C4-2B (cell line): ENCODE data around the gene UHRF2.

Experiments
- ZFX ChIP-seq: fragments of 450-650 bp; IDR thresholded peaks from 2 replicates; pipeline ENCODE4 v1.6.1; 2017
- TF ChIP-seq, protein P1 (sequence below): fragments of 450-650 bp; conservative IDR thresholded peaks from 2 replicates; pipeline ENCODE4 v1.5.1; 2017; ENCODE audit warnings: mild to moderate bottlenecking

DNA sequence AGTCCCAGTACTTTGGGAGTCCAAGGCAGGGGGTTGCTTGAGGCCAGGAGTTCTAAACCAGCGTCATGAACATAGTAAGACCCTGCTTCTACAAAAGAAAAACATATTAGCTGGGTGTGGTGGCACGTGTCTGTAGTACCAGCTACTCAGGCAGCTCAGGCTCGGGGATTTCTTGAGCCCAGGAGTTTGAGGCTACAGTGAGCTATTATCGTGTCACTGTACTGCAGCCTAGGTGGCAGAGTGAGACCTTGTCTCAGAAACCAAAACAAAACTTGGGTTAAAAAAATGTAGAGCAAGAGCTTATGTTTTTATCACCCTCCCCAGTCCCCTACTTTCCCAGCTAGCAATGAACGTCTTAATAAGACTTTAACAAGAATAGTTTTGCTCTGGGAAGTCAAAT is 46.7 kb downstream of the UHRF2 start:
- TF ChIP-seq, protein P1, sequence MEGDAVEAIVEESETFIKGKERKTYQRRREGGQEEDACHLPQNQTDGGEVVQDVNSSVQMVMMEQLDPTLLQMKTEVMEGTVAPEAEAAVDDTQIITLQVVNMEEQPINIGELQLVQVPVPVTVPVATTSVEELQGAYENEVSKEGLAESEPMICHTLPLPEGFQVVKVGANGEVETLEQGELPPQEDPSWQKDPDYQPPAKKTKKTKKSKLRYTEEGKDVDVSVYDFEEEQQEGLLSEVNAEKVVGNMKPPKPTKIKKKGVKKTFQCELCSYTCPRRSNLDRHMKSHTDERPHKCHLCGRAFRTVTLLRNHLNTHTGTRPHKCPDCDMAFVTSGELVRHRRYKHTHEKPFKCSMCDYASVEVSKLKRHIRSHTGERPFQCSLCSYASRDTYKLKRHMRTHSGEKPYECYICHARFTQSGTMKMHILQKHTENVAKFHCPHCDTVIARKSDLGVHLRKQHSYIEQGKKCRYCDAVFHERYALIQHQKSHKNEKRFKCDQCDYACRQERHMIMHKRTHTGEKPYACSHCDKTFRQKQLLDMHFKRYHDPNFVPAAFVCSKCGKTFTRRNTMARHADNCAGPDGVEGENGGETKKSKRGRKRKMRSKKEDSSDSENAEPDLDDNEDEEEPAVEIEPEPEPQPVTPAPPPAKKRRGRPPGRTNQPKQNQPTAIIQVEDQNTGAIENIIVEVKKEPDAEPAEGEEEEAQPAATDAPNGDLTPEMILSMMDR, result no peak
- TF ChIP-seq ZFX, result no peak
